Cardiac muscle cell (in vitro differentiated cells and primary cell): ENCODE results near the gene COL5A2. TPM values are rescaled to one million over a fixed set of nuclear protein-coding genes. Genes with fewer than 3 reads are reported as not detected.

Experiments used
- DNase-seq, 2 donors: peaks; one replicate each; pipeline versions ENCODE4 v3.0.0 to v3.0.0-alpha.2; 2010 to 2017; ENCODE audit warnings: low read depth in 1 of 2, low spot score in 1 of 2
- H3K27ac ChIP-seq: fragments of 200-600 bp; sonication (generic); 2 replicates; pipeline ENCODE4 v1.5.1; 2016
- H3K27me3 ChIP-seq: fragments of 200-600 bp; sonication (generic); 2 replicates; pipeline ENCODE4 v1.6.0; 2016; ENCODE audit warnings: control low read depth
- H3K36me3 ChIP-seq: fragments of 200-600 bp; sonication (generic); 2 replicates; pipeline ENCODE4 v1.5.1; 2016; ENCODE audit warnings: control low read depth
- H3K4me1 ChIP-seq: fragments of 200-600 bp; sonication (generic); 2 replicates; pipeline ENCODE4 v1.8.1; 2017; ENCODE audit warnings: low read depth, mild to moderate bottlenecking, mixed run types
- H3K4me3 ChIP-seq: fragments of 200-600 bp; sonication (generic); 2 replicates; pipeline ENCODE4 v1.5.1; 2016; ENCODE audit warnings: mild to moderate bottlenecking
- H3K9me3 ChIP-seq: fragments of 200-600 bp; sonication (generic); 2 replicates; pipeline ENCODE4 v1.5.1; 2017; ENCODE audit warnings: low read depth, mild to moderate bottlenecking, control low read depth
- polyA plus RNA-seq: library from polyadenylated mRNA; unstranded; fragments of >200 nt; fragmentation: Nextera tagmentation; extraction: Ambion mirVana; gene quantifications from 2 replicates; pipeline ENCODE4 v1.2.1, GENCODE V29; 2016
- total RNA-seq: library from RNA; depleted of rRNA; stranded (reverse); fragments of >200 nt; gene quantifications from 2 replicates; pipeline ENCODE4 v1.2.3, GENCODE V29; 2016
- TF ChIP-seq, protein P1 (sequence below): IDR thresholded peaks from 2 replicates; pipeline ENCODE4 v1.5.1; 2012; ENCODE audit warnings: low read depth, mild to moderate bottlenecking, low read length

The COL5A2 gene
- total and polyA plus RNA-seq, 2 experiments from 2014 or later, result 15.0 to 59.8 TPM

DNA sequence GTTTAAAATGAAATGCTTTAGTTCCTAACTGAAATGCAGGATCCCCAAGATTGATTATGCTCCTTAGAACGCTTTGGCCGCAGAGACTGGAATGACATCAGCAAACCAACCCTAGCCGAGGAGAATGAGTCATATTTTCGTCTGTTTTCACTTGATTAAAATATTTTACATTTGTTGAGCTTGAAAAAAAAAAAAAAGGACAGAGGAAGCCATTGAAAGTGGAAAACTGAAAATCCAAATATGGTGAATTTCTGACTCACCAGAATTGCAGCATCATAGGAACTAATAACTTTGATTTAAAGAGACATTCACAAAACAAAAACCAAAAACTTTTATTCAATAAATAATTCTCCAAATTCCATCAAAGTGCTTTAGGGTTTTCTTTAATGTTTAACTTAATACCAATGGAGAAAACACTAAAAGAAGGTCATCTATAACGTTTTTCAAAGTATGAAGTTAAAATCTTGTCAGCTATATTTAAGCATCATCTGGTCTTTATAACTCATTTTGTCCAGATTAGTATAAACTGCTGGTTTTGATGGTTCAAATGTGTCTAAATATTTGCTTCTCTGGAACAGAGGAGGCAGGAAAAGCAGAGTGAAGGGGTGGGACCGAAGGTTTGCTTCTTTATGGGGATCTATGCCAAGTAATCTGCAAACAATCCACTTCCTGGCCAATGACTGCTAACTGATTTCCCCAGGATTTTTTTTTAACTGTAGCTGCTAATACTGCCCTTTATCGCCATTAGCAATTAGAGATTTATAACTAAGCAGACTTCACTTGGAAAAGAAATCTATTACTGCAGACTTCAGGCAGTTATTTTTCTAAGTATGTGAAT, 30.9 kb upstream of the COL5A2 start:
- DNase-seq, result peak in 1 of 2 donors; percentile 95
- no peak overlapping the region for H3K27ac ChIP-seq
- peaks cover 11% of the 10 kb centered on the region for H3K4me1 ChIP-seq
- H3K4me3 ChIP-seq, result no peak overlapping the region
- no peaks in the 10 kb centered on the region for H3K9me3 ChIP-seq
- H3K27me3 ChIP-seq, result no peaks in the 10 kb centered on the region
- TF ChIP-seq, protein P1, sequence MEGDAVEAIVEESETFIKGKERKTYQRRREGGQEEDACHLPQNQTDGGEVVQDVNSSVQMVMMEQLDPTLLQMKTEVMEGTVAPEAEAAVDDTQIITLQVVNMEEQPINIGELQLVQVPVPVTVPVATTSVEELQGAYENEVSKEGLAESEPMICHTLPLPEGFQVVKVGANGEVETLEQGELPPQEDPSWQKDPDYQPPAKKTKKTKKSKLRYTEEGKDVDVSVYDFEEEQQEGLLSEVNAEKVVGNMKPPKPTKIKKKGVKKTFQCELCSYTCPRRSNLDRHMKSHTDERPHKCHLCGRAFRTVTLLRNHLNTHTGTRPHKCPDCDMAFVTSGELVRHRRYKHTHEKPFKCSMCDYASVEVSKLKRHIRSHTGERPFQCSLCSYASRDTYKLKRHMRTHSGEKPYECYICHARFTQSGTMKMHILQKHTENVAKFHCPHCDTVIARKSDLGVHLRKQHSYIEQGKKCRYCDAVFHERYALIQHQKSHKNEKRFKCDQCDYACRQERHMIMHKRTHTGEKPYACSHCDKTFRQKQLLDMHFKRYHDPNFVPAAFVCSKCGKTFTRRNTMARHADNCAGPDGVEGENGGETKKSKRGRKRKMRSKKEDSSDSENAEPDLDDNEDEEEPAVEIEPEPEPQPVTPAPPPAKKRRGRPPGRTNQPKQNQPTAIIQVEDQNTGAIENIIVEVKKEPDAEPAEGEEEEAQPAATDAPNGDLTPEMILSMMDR, result no peak
- no peaks in the 10 kb centered on the region for H3K36me3 ChIP-seq

DNA sequence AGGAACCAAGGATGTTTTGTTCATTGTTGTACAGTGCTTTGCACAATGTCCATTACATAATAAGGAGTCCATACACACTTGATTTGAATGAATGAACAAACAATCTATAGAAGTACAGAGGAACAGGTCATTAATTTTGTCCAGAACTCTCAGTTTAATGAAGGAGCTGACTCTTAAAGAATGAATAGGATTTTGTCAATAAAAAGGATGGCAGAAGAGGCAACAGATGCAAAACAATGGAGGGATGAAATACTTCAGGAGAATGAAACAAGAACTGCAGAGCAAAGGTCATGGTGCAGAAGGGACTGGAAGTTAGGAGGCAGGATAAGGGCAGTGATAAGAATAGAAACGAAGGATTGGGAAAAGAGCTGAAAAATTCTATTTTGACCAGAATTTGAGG, 28.7 kb upstream of the COL5A2 start:
- H3K27ac ChIP-seq, result no peak overlapping the region
- no peaks in the 10 kb centered on the region for H3K27me3 ChIP-seq
- H3K4me1 ChIP-seq, result peaks cover 11% of the 10 kb centered on the region
- peak in 1 of 2 donors; percentile 22 for DNase-seq
- TF ChIP-seq, protein P1, result no peak
- no peaks in the 10 kb centered on the region for H3K36me3 ChIP-seq
- H3K4me3 ChIP-seq, result no peak overlapping the region
- H3K9me3 ChIP-seq, result no peaks in the 10 kb centered on the region

DNA sequence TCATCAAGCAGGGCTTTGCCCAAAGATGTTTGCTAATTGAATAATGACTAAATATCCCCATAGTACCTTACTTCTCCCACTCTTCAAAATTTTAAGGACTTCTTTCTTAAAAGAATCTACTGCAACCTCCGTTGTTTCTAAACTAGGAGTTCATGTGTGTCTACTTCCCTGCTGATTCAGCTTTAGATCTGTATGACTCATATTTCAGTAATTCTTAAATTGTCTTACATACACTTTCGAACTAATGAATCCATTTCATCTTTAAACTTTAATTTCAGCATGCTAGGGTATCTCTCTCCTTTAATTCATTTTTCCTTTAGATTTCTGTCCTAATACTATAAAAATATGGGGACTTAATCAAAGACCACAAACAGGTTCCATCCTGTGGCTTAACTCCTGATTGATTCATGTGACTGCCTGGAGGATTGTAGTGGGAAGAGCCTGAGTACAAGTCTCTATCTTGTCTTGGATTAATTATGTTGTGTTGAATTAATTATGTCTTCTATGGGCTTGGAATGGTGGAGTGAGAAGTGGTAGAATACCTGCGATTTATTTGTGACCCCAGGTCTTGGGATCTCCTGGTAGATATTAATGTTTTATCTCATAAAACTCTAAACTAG, 24.9 kb upstream of the COL5A2 start:
- no peaks in the 10 kb centered on the region for H3K27me3 ChIP-seq
- no peaks in the 10 kb centered on the region for H3K36me3 ChIP-seq
- TF ChIP-seq, protein P1, result no peak
- H3K27ac ChIP-seq, result no peak overlapping the region
- no peak overlapping the region for H3K4me3 ChIP-seq
- no peaks in the 10 kb centered on the region for H3K4me1 ChIP-seq
- H3K9me3 ChIP-seq, result no peaks in the 10 kb centered on the region
- DNase-seq, result peak in 1 of 2 donors; percentile 46

DNA sequence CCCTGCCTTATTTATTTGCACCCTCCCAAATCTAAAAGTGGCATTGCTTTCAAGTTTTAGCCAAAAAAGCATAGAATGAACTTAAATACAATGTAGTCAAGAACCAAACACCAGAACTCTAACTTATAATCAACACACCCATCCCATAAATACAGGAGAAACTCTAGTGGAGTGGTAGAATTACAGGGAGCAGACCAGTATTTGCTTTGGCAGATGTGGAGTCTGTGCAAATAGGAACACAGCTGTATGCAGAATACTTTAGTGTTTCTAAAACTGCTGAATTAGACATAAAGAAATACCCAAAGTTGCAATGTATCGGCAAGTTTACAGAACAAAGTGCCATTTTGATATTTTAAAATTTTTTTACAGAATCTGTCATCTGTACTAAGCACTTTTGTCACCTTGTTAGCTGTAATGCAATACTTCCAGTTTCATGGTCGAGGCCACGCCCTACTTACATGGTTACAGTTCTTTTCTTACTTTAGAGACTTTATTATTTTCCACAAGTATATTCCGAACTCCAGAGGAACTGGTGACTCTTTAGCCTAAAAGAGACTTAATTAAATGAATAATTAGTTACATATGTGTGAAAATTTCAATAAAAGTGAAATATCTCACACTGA, 23.7 kb upstream of the COL5A2 start:
- no peak for DNase-seq
- Histone ChIP-seq H3K27me3 (no peaks in the 10 kb centered on the region), H3K27ac (no peak overlapping the region), H3K4me1 (no peaks in the 10 kb centered on the region), H3K9me3 (no peaks in the 10 kb centered on the region), H3K36me3 (no peaks in the 10 kb centered on the region), H3K4me3 (no peak overlapping the region)
- TF ChIP-seq, protein P1, result no peak

DNA sequence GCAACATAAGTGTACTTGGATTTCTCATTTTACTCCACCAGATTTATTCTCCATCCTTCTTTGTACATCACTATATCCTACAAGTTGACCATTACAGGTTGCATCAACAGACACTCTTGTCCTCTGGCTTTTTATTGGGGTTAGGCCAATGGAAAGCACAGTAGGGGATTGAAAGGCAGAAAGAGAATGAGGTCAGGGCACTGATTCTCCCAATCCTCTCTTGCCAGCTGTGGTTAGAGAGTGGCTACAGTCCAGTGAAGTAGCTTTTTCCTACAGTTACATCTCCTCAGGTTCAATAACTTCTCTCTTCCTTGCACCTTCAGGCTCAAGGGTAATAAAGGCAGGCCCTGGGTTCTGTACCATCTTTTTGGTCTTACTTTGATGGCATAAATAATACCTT, 20.2 kb upstream of the COL5A2 start:
- Histone ChIP-seq H3K27me3 (no peaks in the 10 kb centered on the region), H3K9me3 (no peaks in the 10 kb centered on the region), H3K27ac (no peak overlapping the region), H3K4me3 (no peak overlapping the region), H3K4me1 (no peaks in the 10 kb centered on the region), H3K36me3 (no peaks in the 10 kb centered on the region)
- TF ChIP-seq, protein P1, result no peak
- DNase-seq, result no peak
